Fibroblast of pulmonary artery (primary cell): Measurements from ENCODE around the gene RSRC2.
"Not testable (repeated sequence)": the region's sequence is repeated elsewhere in the genome, so short reads cannot be mapped to it uniquely, and the experiment has no call there.

ENCODE experiments used
- DNase-seq: peaks from one replicate; pipeline ENCODE4 v3.0.0-alpha.2; 2010; ENCODE audit warnings: low read depth
- H3K4me3 ChIP-seq: replicated peaks from 2 replicates; pipeline ENCODE4 v1.5.1; 2011; ENCODE audit warnings: low read depth, mild to moderate bottlenecking, control low read depth, low read length, moderate library complexity
- TF ChIP-seq, protein P1 (sequence below): IDR thresholded peaks from 2 replicates; pipeline ENCODE4 v1.5.1; 2011; ENCODE audit warnings: mild to moderate bottlenecking, control low read depth, low read length, inconsistent platforms; ENCODE audit errors: missing control alignments

The RSRC2 gene

DNA sequence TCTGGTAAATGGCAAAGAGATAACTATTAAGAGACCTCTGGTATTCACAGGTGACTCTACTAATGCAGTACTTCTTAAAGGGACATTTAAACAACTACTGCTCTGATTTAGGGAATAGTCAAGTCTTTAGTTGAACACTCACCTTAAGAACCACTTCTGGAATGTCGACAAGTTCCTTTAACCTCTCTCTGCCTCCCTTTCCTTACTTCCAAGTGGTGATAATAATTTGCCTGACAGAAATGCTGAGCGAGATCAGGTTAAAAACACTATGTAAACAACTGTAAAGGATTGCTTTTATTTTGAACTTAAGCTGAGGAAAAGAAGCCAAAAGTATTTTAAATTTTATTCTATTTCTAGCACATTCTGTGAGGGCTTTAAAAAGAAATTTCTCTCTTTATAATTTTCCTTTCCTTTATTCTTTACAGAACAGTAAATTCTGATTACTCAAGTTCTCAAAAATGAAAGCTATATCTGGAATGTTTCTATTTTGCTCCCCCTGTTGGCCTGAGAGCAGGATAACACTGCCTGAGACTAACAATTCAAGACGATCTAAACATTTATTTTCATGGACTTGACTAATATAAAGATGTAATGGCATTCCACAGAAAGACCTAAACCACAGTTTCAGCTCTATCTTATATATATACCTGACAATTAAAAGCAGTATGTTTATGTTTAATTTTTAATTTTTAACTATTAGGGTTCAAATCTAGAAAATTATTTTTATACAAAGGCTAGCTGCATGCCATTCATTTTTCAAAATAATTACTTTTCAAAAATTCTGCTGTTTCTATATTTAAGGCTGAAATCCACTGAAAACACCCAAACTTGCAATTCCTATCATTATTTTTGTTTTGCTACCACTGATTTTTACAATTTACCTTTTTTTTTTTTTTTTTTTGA lies 55.2 kb downstream of the RSRC2 start:
- peak; percentile 86 for DNase-seq
- TF ChIP-seq, protein P1, sequence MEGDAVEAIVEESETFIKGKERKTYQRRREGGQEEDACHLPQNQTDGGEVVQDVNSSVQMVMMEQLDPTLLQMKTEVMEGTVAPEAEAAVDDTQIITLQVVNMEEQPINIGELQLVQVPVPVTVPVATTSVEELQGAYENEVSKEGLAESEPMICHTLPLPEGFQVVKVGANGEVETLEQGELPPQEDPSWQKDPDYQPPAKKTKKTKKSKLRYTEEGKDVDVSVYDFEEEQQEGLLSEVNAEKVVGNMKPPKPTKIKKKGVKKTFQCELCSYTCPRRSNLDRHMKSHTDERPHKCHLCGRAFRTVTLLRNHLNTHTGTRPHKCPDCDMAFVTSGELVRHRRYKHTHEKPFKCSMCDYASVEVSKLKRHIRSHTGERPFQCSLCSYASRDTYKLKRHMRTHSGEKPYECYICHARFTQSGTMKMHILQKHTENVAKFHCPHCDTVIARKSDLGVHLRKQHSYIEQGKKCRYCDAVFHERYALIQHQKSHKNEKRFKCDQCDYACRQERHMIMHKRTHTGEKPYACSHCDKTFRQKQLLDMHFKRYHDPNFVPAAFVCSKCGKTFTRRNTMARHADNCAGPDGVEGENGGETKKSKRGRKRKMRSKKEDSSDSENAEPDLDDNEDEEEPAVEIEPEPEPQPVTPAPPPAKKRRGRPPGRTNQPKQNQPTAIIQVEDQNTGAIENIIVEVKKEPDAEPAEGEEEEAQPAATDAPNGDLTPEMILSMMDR, result peak; percentile 81
- no peak overlapping the region for H3K4me3 ChIP-seq

- H3K4me3 ChIP-seq, DNase-seq: not testable (repeated sequence)
Observed at GRCh38 chr12:122470576-122470975, 56.2 kb downstream of the RSRC2 start.

GRCh38 chr12:122469856-122470255 lies 56.9 kb downstream of the RSRC2 start:
- not testable (repeated sequence) for DNase-seq, H3K4me3 ChIP-seq

DNA sequence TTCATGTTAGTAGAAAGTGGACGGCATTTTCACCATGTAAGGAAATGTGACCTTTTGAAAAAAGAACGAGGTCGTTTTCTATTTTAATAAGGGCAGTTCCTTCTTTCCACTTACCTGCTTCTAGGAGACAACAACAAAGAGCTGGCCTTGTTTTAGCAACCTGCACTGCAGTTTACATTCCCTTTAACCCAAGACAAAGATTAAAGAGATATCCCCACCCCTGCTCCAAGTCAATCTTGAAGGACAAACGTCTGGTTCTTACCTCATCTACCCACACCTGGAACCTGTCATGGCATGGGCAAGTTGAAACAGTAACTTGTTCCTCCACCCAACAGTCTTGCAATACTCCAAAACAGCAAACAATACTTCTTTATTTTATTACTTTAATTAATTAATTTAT lies 58.8 kb downstream of the RSRC2 start:
- TF ChIP-seq, protein P1, result no peak
- no peak overlapping the region for H3K4me3 ChIP-seq
- DNase-seq, result no peak

DNA sequence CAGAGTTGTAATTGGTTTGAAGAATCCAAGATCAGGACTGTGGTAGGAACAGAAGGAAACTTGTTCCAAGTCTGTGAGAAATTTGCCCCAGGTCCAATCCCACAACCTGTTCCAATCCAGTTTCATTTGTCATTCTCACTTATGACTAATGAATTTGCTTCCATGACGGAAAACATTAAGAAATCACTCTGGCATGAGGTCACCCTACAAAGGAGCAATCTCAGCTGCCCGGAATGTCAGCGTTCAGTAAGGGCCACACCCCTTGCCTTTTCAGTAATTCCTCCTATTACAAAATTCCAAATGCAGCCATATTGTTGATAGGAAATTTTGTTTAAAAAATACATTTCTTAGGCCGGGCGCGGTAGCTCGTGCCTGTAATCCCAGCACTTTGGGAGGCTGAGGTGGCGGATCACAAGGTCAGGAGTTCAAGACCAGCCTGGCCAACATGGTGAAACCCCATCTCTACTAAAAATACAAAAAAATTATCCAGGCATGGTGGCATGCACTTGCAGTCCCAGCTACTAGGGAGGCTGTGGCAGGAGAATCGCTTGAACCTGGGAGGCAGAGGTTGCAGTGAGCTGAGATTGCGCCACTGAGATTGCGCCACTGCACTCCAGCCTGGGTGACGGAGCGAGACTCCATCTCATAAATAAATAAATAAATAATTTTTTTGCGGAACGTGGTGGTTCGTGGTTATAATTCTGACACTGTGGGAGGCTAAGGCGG lies 62.3 kb downstream of the RSRC2 start:
- peak; percentile 98 for DNase-seq
- H3K4me3 ChIP-seq, result not testable (repeated sequence)

DNA sequence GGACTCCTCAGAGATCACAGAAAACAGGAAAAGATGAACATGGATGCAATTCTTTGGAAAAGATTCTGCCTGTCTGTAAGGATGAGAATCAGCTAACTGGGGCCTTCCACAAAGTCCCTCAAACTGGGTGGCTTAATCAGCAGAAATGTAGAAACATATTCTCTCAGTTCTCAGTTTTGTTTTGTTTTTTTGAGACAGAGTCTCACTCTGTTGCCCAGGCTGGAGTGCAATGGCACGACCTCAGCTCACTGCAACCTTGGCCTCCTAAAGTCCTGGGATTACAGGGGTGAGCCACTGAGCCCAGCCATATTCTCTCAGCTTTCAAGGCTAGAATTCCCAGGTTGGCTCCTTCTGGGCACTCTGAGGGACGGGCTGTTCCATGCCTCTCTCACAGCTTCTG lies 66.1 kb downstream of the RSRC2 start:
- TF ChIP-seq, protein P1, result no peak
- DNase-seq, result no peak
- no peak overlapping the region for H3K4me3 ChIP-seq

DNA sequence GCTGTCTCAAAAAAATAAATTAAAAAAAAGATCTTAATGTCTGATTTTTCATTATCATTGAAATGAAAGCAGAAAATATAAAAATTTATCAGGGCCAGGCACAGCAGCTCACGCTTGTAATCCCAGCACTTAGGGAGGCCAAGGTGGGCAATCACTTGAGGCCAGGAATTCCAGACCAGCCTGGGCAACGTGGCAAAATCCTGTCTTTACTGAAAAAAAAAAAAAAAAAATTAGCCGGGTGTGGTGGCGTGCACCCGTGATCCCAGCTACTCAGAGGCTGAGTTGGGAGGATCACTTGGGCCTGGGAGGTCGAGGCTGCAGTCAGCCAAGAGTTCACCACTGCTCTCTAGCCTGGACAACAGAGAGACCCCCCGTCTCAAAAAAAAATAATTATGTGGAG lies 66.7 kb downstream of the RSRC2 start:
- TF ChIP-seq, protein P1, result no peak
- no peak overlapping the region for H3K4me3 ChIP-seq
- DNase-seq, result no peak

GRCh38 chr12:122459211-122459610 lies 67.5 kb downstream of the RSRC2 start:
- no peak for DNase-seq
- H3K4me3 ChIP-seq, result no peak overlapping the region
- TF ChIP-seq, protein P1, result no peak
